ENCODE results near the gene TNRC6A.
"Not testable (repeated sequence)": the region's sequence is repeated elsewhere in the genome, so short reads cannot be mapped to it uniquely, and the experiment has no call there.

The TNRC6A gene

DNA sequence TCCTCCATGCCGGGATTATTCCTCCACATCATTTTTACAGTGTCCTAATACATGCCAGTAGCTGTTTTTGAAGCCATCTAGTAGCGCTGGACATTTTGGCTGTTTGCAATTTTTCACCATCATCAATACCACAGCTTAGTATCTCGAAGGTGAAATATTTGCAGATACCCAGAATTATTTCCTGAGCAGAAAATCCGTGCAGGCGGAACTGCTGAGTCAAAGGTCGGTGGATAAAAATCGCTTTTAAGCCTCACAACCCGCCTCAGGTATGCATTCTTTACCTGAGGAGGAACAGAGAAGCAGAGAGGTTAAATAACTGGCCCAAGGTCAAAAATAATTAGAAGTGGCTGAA lies 584 bp upstream of the TNRC6A start:
- DNase-seq: no peak

DNA sequence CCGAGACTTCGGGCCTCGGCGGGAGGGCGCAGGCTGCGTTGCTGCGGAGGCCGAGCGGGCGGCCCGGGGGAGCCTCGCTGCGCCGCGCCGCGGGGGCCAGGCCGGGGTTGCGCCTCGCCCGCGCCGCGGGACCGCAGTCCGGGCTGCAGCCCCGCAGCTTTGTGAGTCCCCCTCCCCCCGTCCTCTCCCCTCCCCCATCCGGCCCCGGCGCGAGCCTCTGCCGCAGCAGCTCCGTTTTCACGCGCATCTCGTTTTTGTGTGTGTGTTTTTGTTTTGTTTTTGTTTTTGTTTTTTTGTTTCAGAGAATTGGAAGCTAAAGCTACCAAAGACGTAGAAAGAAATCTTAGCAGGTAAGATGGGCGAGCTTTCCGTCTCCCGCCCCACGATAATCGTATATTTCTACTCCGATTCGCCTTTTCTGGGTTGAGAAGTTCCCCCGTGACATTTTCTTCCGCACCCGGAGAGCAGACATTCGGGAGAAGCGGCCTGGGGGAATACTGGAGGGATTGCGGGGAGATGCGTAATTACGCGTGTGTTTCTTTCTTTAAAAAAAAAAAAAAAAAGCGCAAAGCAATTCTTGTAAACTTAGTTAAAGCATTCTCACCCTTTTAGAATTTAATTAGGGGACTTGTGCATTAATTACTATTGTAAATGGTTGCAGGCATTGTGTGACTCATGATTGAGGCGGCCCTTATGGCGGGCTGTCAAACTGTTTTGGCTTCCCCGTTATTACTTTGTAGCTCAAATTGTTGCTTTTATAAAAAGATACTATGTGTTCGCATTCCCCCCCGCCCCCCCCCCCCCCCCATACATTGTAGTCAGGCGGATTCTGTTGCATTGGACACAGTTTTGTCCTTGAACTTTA lies 732 bp downstream of the TNRC6A start:
- DNase-seq: peak; percentile 35

DNA sequence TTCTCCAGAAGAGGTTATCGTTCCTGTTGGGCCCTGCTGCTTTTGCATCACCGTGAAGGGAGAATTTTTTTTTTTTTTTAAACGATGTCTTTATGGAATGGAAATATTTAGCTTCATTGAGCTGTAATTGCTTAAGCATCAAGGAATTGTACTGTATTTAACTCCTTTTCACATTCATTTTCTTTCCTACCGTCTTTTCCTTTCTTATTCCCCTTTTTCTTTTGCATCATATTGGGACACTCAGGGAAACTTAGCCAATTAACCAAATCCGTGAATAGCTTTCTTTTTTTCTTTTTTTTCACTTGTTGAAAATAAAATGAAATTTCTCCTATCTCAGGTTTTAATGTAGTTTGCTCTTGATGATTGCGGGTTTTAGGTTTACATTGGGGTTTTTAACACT lies 1.5 kb downstream of the TNRC6A start:
- DNase-seq: no peak

DNA sequence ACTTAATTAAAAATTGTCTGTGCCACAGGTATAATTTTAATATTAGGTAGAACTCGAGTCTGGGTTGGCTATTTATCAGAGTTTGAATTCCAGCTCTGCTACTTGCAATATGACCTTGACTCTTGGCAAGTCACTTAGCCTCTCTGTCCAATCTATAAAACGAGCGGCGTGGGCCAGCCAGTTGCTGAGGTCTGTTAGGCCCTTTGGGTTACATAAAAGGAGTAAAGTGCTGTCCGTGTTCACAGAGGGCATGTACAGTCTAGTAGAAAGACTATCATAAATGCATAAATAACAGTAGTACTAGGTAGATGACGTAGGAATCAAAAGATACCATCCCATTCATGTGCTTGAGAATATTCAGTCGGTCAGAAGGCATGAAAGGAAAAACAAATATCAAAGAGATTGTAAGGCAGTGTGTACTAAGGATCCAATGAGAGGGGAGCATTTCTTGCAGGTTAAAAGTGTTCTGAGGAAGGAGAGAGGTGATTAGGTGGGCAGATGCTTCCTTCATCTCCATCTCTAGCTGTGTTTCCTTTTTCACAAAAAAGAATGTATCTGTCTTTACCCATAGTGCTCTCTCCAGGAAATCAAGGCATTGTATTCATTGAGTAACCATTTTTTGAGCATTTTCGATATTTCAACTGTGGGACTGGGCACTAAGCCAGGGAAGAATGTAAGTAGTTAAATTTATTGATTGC lies 2.4 kb downstream of the TNRC6A start:
- no peak for DNase-seq

DNA sequence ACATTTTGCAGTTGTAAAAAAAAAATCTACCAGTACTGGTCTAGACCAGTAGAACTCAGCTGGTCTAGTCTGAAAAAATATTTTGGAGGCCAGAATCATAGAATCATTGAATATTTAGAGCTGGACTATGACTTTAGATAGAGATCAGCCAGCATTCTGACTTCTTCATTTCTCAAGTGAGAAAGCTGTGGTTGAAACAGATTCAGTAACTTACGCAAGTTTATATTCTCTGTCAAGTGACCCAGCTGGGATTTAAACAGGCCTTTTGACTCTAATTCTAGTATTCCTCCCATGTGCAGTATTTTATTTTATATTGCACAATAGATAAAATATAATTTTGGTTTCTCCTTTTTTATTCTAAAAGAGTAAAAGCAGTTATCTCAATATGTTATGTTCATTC lies 4.9 kb downstream of the TNRC6A start:
- no peak for DNase-seq

DNA sequence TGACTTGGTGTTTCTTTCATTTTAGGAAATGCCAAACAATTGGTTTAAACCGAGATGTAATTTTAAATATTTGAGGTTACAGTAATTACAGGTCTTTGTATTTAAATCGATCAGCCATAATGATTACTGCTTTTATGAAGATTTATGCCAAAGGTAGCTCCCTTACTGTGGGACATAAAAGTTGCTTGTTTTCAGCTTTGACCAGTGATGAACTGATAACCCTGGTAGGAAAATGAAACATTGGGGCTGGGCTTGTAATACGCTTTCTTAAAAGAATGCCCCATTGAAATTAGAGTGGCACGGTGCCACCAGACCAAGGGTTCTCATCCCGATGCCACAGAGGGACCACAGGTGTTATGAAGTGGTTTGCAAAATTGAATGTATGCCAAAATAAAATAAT lies 7.3 kb downstream of the TNRC6A start:
- DNase-seq: no peak

DNA sequence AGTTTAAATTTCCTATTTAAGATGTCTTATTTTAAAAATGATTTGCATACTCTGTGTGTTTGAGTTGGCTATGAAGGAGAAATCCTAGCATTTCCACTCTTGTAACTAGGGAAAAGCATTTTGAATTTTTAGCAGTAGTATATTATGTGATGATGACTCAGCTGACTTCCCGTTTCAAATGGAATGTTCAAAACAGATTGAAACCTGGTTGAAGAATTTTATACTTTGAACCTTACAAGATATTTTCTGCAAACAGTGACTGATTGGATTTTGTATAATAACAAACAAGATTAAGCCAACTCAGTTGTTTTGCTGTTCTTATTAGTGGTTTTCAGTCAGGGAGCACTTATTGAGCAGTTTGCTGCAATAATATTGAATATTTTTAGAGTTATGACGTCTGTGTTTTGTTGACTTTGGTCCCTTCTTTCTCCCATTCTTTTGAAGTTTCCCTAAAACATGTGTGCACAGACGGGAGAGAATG lies 8.0 kb downstream of the TNRC6A start:
- peak; percentile 53 for DNase-seq

DNA sequence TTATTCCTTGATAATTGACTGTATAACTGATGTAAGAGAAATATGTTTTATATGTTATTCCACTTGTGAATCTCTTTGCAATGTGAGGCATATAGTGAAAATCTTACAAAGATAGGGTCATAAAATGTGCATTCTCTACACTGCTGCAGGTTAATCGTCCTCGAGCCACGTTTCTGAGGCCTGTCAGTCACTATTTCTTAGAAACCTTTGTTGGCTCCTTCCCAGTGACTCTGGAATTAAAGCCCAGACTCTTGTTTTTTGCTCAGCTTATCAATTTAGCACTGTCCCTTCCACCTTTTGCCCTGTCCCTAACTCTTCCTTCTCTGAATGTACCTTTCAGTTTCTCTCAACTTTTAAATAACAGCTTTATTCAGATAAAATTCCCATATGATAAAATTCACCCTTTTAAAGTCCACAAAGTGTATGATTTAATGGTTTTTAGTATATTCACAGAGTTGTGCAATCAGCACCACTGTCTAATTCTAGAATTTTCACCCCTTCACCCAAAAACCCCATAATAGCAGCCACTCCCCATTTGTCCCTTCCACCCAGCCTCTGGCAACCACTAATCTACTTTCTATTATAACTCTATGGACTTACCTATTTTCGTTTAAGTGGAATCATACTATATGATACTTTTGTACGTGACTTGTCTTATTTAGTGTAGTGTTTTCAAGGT lies 8.6 kb downstream of the TNRC6A start:
- no peak for DNase-seq

DNA sequence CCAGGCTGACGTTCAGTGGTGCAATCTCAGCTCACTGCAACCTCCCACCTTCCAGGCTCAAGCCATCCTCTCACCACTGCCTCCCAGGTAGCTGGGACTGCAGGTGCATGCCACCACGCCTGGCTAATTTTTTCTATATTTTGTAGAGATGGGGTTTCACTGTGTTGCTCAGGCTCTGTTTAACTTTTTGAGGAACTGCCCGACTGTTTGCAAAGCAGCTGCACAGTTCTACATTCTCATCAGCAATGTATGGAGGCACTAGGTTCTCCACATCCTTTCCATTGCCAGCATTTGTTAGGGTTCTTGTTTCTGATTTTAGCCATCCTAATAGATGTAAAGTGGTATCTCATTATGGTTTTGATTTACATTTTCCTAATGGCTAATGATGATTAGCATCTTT lies 9.4 kb downstream of the TNRC6A start:
- no peak for DNase-seq

DNA sequence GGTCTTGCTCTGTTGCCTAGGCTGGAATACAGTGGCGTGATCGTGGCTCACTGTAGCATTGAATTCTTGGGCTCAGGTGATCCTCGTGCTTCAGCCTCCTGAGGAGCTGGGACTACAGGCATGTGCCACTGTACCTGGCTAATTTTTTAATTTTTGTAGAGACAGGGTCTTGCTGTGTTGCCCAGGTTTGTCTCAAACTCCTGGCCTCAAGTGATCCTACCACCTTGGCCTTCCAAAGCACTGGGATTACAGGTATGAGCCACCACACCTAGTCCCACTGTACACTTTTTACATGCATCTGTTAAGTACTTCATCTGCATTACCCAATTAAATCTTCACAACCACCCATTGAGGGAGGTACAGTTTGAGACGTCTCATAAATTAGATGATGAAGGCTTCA lies 12.4 kb downstream of the TNRC6A start:
- no peak for DNase-seq

DNA sequence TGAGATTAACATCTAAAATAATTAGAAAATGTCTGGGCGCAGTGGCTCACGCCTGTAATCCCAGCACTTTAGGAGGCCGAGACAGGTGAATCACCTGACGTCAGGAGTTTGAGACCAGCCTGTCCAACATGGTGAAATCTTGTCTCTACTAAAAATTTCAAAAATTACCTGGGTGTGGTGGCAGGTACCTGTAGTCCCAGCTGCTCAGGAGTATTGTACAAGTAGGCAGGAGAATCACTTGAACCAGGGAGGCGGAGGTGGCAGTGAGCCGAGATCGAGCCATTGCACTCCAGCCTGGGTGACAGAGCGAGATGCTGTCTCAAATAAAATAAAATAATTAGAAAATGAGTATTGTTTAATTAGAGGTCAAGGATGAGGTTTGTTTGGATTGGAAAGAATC lies 13.2 kb downstream of the TNRC6A start:
- DNase-seq: not testable (repeated sequence)

DNA sequence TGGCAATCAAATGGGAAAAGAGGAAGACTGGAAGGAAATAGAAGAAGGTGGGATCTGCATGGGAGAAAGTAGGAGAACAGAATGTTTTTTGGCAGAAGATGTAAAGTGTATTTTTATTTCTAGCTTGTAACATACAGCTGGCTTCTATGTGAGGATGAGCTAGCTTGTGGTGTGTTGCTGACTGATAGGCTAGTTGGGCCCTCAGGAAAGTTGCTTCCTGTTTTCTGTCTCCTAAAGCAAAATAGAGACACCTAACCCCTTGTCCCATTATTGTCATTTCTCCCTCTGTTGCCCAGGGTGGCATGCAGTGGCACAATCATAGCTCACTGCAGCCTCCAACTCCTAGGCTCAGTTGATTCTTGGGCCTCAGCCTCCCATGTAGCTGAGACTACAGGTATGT lies 15.9 kb downstream of the TNRC6A start:
- DNase-seq: no peak

DNA sequence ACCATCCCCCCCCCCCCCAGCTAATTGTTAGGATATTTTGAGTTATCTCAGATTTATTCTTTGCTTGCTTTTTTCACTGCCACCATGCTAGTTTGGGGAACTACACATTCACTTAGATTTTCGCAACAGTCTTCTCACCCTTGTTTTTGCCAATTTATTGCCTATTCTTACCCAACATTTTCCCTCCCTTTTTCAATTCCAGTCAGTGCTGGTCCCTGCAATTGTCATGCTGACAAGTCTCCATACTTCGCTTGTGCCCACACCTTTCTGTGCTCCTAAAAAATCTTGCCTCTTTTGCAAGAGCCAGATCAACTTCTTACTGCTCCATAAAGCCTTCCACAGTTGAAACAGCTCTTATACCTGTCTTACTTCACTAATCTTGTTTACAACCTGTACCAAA lies 16.3 kb downstream of the TNRC6A start:
- DNase-seq: no peak

DNA sequence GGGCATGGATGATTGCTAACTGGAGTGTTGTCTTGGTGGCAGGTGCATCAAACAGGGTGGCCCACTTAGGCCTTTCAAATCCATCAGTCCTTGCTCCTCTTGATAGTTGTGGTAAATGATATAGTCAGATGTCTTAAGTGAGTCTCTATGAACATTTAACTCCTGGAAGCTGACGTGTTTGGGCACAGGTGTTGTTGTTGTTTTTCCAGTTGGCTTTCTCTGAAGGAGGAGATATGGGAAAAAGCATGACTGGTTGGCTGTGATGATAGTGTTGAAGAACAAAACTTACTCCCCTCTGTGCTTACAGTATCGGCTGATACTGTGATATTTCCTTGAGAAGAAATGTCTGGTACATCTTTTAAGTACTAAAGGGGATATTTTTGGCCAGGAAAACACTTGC lies 18.0 kb downstream of the TNRC6A start:
- no peak for DNase-seq

DNA sequence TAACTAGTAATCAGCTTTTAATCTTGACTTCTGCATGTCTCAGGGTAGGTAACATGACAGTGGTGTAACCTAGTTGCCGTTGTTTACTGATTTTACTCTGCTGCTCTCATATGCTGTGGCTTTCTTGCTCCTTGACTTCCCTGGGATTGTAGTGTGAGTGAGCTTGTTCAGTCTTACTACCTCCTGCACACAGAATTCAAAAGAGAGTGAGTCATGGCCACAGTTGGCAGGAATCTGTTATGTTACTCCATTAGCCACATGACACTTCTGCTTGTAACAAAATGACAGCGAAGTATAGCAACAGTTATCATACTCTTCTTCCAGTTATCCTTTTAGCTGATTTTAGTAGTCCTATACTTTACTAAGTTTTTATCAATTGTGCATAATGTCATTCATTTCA lies 18.8 kb downstream of the TNRC6A start:
- peak; percentile 88 for DNase-seq

DNA sequence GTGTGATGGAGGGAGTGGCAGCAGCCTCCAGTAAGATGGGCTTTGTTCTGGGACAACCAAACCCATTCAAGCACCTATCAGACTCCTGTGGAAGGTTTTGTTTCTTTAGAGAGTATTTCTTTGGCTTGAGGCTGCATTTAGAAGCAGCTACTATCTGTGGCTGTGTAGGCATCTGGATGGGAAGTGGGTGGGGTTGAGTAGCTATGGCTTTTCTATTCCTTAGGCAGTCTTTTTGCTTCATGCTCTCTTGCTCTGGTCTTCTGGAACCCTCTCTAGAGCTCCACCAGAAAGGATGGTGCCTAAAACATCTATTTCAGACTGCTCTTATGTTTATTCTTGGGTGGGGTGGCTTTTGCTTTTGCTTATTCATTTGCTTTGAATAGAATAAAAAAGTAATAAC lies 19.9 kb downstream of the TNRC6A start:
- DNase-seq: no peak

DNA sequence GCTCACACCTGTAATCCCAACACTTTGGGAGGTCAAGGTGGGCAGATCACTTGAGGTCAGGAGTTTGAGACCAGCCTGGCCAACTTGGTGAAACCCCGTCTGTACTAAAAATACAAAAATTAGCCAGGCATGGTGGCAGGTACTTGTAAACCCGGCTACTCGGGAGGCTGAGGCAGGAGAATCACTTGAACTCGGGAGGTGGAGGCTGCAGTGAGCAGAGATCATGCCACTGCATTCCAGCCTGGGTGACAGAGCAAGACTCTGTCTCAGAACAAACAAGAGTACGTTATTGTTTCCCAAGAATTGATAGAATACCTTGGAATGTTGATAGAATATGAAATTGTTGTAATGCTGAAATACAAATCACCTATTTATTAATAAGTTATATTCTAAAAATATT lies 20.4 kb downstream of the TNRC6A start:
- DNase-seq: not testable (repeated sequence)

DNA sequence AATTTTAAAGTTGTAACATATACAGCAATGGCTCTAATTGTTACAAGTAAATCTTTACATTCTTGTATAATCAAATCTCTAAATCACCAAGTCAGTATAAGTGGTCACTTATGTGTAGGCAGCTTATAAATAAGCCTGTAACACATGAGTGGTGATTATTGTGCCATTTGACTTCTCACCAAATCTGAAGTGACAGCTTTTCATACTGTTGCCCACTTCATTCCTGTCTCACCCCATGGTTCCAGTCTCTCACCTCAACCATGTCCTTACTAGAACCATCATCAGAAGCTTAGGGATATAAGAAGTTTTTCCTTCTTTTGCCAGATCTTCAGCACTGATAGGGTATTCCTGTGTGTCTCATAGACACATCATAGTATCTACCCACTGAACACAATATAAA lies 23.5 kb downstream of the TNRC6A start:
- DNase-seq: no peak

DNA sequence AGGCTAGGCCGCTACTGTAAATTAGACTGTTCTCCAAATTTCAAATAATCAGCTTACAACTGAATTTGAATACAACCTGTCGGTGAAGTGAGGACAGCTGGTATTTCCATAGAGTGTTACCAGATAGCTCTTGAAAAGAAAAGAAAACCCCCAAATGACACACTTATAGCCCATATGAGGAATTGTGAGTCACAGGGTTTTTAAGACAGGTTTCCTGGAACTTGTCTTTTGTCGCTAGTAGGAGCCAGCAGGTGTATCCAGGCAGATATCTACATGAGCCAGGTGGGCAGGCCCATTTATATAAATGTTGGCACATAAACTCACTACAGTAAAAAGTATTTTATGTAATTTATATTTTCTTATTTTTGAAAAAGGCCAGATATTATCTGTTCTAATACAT lies 24.0 kb downstream of the TNRC6A start:
- DNase-seq: no peak

DNA sequence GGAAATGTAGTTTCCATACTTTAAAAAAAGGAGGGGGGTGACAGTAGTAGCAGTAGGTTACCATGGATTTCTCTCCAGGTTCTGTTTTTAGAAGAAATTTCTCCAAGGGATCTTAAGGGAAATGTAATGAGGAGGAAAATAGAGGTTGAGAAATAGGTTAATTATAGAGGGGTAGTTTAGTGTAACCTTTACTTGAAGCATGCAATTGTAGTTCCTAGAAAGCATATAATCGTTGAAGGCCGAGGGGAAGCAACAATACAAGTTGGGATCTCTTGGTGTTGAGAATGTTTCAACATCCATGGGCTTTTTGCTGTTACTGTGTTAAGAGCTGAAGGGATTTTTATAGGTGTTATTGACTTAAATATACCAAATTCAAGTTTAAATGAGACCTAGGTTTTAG lies 25.1 kb downstream of the TNRC6A start:
- DNase-seq: no peak

DNA sequence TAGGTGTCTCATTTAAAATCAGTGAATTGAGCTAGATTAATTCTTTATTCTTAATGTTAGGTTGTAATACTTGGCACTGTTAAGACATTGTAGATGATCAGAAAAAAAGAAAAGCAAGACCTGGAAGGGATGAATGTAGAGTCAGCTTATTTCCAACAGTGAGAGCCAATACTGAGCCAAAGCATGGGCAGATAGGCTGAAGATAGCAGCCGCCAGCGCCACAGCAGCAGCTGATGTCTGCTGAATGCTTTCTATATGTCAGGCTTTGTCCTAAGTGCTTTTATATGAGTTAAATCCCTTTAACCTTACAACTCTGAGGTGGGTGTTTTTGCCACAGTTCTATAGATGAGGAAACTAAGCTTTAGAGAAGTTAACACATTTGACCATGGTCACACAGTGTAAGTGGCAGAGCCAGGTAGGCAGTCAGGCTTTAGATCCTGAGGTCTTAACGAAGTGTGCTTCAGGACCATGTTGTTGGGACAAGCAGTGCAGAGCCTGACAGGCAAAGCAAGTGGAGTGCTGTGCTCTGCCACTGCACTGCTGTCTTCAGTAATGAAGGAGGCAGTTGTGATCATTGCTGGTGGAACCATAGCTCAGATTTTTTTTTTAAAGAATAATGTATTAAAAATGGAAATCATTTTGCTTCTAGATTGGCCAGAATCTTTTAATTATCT lies 25.9 kb downstream of the TNRC6A start:
- DNase-seq: no peak

DNA sequence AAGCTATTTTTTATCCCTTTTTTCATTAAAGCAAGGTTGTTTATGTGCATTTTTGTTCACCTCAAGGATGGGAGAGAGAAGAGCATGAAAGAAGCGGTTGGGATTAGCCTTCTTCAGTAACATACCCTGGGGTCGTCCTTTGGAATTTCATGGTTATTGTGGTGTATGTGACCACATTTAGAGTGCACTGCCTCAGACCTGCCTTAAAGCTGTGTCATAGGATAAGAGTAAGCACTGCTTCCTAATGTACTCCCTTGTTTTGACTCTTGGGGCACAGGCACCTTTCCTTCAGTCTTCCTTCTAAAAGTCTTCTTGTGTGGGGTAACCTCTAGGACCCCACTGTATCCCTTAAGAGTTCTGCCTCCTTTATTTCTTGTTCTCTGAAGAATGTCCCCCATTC lies 28.9 kb downstream of the TNRC6A start:
- peak; percentile 51 for DNase-seq

DNA sequence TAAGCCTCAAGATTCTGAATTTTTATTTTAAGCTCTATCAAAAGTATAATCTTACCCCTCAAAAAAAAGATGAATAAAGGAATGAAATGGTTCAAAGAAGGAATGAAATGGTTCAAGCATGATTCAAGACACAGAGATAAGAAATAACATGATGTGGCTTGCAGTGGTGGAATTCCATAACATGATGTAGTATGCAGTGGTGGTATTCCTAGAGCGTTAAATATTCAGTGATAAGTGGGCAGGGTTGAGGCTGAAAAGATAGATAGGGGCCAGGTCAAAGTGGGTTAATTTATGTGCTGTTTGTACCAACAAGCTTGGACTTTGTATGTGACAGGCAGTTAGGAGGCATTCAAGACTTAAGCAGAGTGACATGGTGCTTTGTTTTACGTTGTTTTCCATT lies 29.6 kb downstream of the TNRC6A start:
- no peak for DNase-seq
